ENCODE measurements around the gene PAX5. TPM values are rescaled to one million over a fixed set of nuclear protein-coding genes. Genes with fewer than 3 reads are reported as not detected.

PAX5 gene
- total and polyA plus RNA-seq, 2 of the 13 experiments (the other 11 are each of a cell fraction or from before 2014, with no cell fraction given) = not detected

DNA sequence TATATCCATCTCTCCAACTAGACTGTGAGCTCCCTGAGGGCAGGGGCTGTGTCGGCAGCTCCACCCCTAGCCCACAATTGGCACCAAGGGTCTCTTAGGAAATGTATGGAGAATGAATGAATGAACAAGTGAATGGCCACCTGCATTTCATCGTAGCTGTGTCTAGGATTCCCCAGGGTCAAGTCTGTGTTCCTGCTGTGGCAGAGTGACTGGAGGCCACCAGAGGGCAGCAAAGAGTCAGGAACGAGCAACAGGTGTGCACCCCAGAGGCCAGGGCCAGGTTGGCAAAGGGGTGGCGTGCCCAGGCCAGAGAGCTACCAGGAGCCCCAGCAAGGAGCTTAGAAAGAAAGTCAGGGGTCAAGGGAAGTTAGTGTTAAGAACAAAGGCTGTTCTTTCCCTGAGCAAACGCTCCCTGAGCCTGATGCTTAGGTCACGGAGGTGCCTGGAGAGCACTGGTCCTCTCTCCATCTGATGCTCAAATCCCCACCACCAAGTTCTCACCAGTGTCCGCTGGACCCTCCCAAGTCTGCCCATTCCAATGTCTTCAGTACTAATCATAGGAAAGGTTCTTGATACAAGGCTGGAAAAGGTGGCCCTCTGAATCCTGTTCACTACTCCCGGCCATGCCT is 160.7 kb downstream of the PAX5 start (continued):
- TF ChIP-seq, protein P1, sequence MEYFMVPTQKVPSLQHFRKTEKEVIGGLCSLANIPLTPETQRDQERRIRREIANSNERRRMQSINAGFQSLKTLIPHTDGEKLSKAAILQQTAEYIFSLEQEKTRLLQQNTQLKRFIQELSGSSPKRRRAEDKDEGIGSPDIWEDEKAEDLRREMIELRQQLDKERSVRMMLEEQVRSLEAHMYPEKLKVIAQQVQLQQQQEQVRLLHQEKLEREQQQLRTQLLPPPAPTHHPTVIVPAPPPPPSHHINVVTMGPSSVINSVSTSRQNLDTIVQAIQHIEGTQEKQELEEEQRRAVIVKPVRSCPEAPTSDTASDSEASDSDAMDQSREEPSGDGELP (IDR thresholded peaks at IDR 0.05; ENCODE audit: borderline replicate concordance, low read depth) = no peak
- TF ChIP-seq, protein P2, sequence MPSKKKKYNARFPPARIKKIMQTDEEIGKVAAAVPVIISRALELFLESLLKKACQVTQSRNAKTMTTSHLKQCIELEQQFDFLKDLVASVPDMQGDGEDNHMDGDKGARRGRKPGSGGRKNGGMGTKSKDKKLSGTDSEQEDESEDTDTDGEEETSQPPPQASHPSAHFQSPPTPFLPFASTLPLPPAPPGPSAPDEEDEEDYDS (CRISPR knock-in tag; IDR thresholded peaks at IDR 0.05) = no peak
- TF ChIP-seq BORCS8-MEF2B (CRISPR knock-in tag; IDR thresholded peaks at IDR 0.05) (peak; percentile 39; the same call in 1 of the 2 replicates), TRIM22 (IDR thresholded peaks at IDR 0.05) (no peak), MTERF4 (CRISPR knock-in tag; IDR thresholded peaks at IDR 0.05) (no peak), PRDM10 (CRISPR knock-in tag; IDR thresholded peaks at IDR 0.05; ENCODE audit: low read depth) (no peak), ZNF143 (CRISPR knock-in tag; IDR thresholded peaks at IDR 0.05) (no peak), ARID5B (CRISPR knock-in tag; IDR thresholded peaks at IDR 0.05) (no peak)

All from HepG2 (cell line).